NOMO-1 treated with dmso at 0.1 percent for 144 hours (cell line): Measurements from ENCODE around the gene INPPL1.

Experiments used
- DNase-seq: peaks from one replicate; lab custom pipeline; 2025; ENCODE audit not compliant: unreplicated experiment; lab: John Stamatoyannopoulos, UW

The INPPL1 gene

GRCh38 chr11:72280726-72281315 is 56.3 kb downstream of the INPPL1 start:
- DNase-seq = no peak

- DNase-seq = no peak
These were observed 59.4 kb downstream of the INPPL1 start for GRCh38 chr11:72283947-72284346.

GRCh38 chr11:72287293-72287692 is 62.7 kb downstream of the INPPL1 start:
- no peak for DNase-seq
